Body of pancreas (tissue), 4 donors: Measurements from ENCODE around the gene SNX20. TPM values are rescaled to one million over a fixed set of nuclear protein-coding genes. Genes with fewer than 3 reads are reported as not detected.

Experiments
- ATAC-seq: fragments of 150-250 bp; one replicate; pipeline ENCODE4 v1.9.1; 2016
- DNase-seq, 4 donors: peaks; one replicate each; pipeline ENCODE4 v3.0.0-alpha.2; 2019
- H3K27ac ChIP-seq, 4 donors: fragments of 200-600 bp; sonication (generic); 1 replicate in 3 of 4; 2 replicates in 1 of 4; pipeline versions ENCODE4 v1.5.1 to v1.6.1; 2016 to 2019; ENCODE audit warnings: mild to moderate bottlenecking in 1 of 4, mixed read lengths in 1 of 4, moderate library complexity in 1 of 4
- H3K27me3 ChIP-seq, 2 donors: fragments of 200-600 bp; sonication (generic); one replicate each; pipeline ENCODE4 v1.6.0; 2016; ENCODE audit warnings: mild to moderate bottlenecking in 1 of 2
- H3K36me3 ChIP-seq, 2 donors: fragments of 200-600 bp; sonication (generic); replicated peaks in 1 of 2; 2 replicates each; pipeline ENCODE4 v1.5.1; 2016; ENCODE audit warnings: low read depth in 2 of 2; ENCODE audit not compliant: insufficient read depth in 1 of 2
- H3K4me1 ChIP-seq: fragments of 200-600 bp; sonication (generic); one replicate; pipeline ENCODE4 v1.6.0; 2016
- H3K4me3 ChIP-seq, 2 donors: fragments of 200-600 bp; sonication (generic); 1 replicate in 1 of 2; 2 replicates in 1 of 2; pipeline ENCODE4 v1.5.1; 2016 to 2019
- H3K9me3 ChIP-seq, 3 donors: fragments of 200-600 bp; sonication (generic); 1 replicate in 2 of 3; 2 replicates in 1 of 3; pipeline ENCODE4 v1.5.1; 2016
- CTCF ChIP-seq, 7 experiments: fragments of 450-650 bp in 4 of 7; fragments of 200-600 bp in 3 of 7; sonication (generic) in 3 of 7; IDR thresholded peaks; one replicate each; pipeline ENCODE4 v1.5.1; 2016 to 2019; ENCODE audit warnings: antibody characterized with exemption in 7 of 7
- POLR2A ChIP-seq, 3 donors: fragments of 450-650 bp; IDR thresholded peaks; one replicate each; pipeline ENCODE4 v1.6.1; 2016; ENCODE audit warnings: antibody characterized with exemption in 3 of 3, mild to moderate bottlenecking in 2 of 3
- WGBS, 2 donors: methylation state at CpG; one replicate each; pipeline ENCODE4 v1.1.5; 2017; 5-methylcytosine and 5-hydroxymethylcytosine counted together
- intact Hi-C: fragments of 100-400 bp; cut with DNase I; formaldehyde crosslinking; loops from one replicate; pipeline ENCODE4 v1.15.1; 2023
- total RNA-seq, 2 donors: library from RNA; depleted of rRNA; stranded (reverse); fragments of >200 nt; gene quantifications; one replicate each; pipeline ENCODE4 v1.1.0, GENCODE V29; 2016

The SNX20 gene
- total RNA-seq, 2 donors from 2014 or later = 0.99 to 2.1 TPM

- Histone ChIP-seq H3K27me3 (no peaks in the 10 kb centered on the region), H3K36me3 (no peaks in the 10 kb centered on the region), H3K4me1 (no peaks in the 10 kb centered on the region), H3K9me3 (no peaks in the 10 kb centered on the region), H3K4me3 (no peak overlapping the region), H3K27ac (no peak overlapping the region)
- TF ChIP-seq POLR2A (IDR thresholded peaks at IDR 0.05) = no peak
- TF ChIP-seq CTCF (IDR thresholded peaks at IDR 0.05) = no peak
- ATAC-seq (no peak), DNase-seq (no peak)
- intact Hi-C loops = no loop called here
- 69 to 70% methylated on average over 6 to 8 of the region's 8 CpGs for WGBS, 2 donors
Measured at GRCh38 chr16:50631249-50631984, 49.7 kb downstream of the SNX20 start.

- ATAC-seq = no peak
- H3K27me3 ChIP-seq = no peaks in the 10 kb centered on the region
- WGBS, 2 donors = 87 to 89% methylated on average over 5 to 11 of the region's 11 CpGs
- no peak for TF ChIP-seq CTCF (IDR thresholded peaks at IDR 0.05)
- TF ChIP-seq POLR2A (IDR thresholded peaks at IDR 0.05) = no peak
- no peaks in the 10 kb centered on the region for H3K36me3 ChIP-seq
- no peaks in the 10 kb centered on the region for H3K4me1 ChIP-seq
- H3K27ac ChIP-seq = no peak overlapping the region
- DNase-seq = no peak
- no peak overlapping the region for H3K4me3 ChIP-seq
- intact Hi-C loops = no loop called here
- H3K9me3 ChIP-seq = no peaks in the 10 kb centered on the region
Measured at GRCh38 chr16:50630394-50631020, 50.6 kb downstream of the SNX20 start.

- H3K27ac ChIP-seq = no peak overlapping the region
- 79% methylated on average over 4 of the region's 4 CpGs for WGBS, 2 donors
- no peaks in the 10 kb centered on the region for H3K27me3 ChIP-seq
- intact Hi-C loops = no loop called here
- no peak for ATAC-seq
- no peaks in the 10 kb centered on the region for H3K36me3 ChIP-seq
- no peak for TF ChIP-seq CTCF (IDR thresholded peaks at IDR 0.05)
- no peak for TF ChIP-seq POLR2A (IDR thresholded peaks at IDR 0.05)
- DNase-seq = no peak
- H3K4me1 ChIP-seq = no peaks in the 10 kb centered on the region
- H3K9me3 ChIP-seq = no peaks in the 10 kb centered on the region
- H3K4me3 ChIP-seq = no peak overlapping the region
Measured at GRCh38 chr16:50629334-50629733, 51.8 kb downstream of the SNX20 start.

GRCh38 chr16:50628156-50628802 is 52.8 kb downstream of the SNX20 start:
- ATAC-seq (no peak), DNase-seq (no peak)
- intact Hi-C loops = no loop called here
- TF ChIP-seq POLR2A (IDR thresholded peaks at IDR 0.05) = no peak
- TF ChIP-seq CTCF (IDR thresholded peaks at IDR 0.05) = no peak
- Histone ChIP-seq H3K4me1 (no peaks in the 10 kb centered on the region), H3K36me3 (no peaks in the 10 kb centered on the region), H3K4me3 (no peak overlapping the region), H3K27ac (no peak overlapping the region), H3K9me3 (no peaks in the 10 kb centered on the region), H3K27me3 (no peaks in the 10 kb centered on the region)
- WGBS, 2 donors = 91 to 97% methylated on average over 9 of the region's 9 CpGs
